IMR-90 (cell line): Measurements from ENCODE around the gene CYS1. TPM values are rescaled to one million over a fixed set of nuclear protein-coding genes. Genes with fewer than 3 reads are reported as not detected.

Source experiments
- ATAC-seq: fragments of 200-7000 bp; cut with Tn5 transposase; 2 replicates; pipeline ENCODE4 v1.9.1; 2020; ENCODE audit warnings: low read depth, mild to moderate bottlenecking, moderate library complexity
- BruUV-seq: library from RNA; stranded (reverse); fragments of 400-500 nt; replicated peaks from 2 replicates; lab custom pipeline; 2021; lab: Mats Ljungman, UMichigan
- CTCF ChIA-PET: fragments of 300-600 bp; formaldehyde crosslinking; extraction: SDS; loops from one replicate; lab custom pipeline; 2021; ENCODE audit warnings: antibody characterized with exemption; lab: Yijun Ruan, JAX
- POLR2A ChIA-PET: fragments of 300-600 bp; sonication (Branson Sonifier 250); formaldehyde crosslinking; loops from one replicate; lab custom pipeline; 2022; ENCODE audit warnings: antibody characterized with exemption; ENCODE audit not compliant: unreplicated experiment; lab: Charles Lee
- DNase-seq: peaks from one replicate; pipeline ENCODE4 v3.0.0; 2013
- H2AFZ ChIP-seq: replicated peaks from 2 replicates; pipeline ENCODE3; 2013; ENCODE audit warnings: low read length, mild to moderate bottlenecking; ENCODE audit not compliant: poor library complexity
- H2AK5ac ChIP-seq: 2 replicates; pipeline ENCODE4 v1.6.1; 2013; ENCODE audit warnings: low read depth, low read length, inconsistent platforms
- H2AK9ac ChIP-seq: replicated peaks from 2 replicates; pipeline ENCODE3; 2013; ENCODE audit warnings: mild to moderate bottlenecking, low read depth, low read length, moderate library complexity; ENCODE audit not compliant: poor library complexity
- H2BK120ac ChIP-seq: 2 replicates; pipeline ENCODE4 v1.6.1; 2013; ENCODE audit warnings: low read depth, low read length, inconsistent platforms
- H2BK15ac ChIP-seq: 3 replicates; pipeline ENCODE4 v1.6.1; 2013; ENCODE audit warnings: low read depth, low read length, inconsistent platforms
- H2BK20ac ChIP-seq: 2 replicates; pipeline ENCODE4 v1.6.1; 2013; ENCODE audit warnings: low read depth, mild to moderate bottlenecking, inconsistent platforms, low read length, moderate library complexity
- H2BK5ac ChIP-seq: 2 replicates; pipeline ENCODE4 v1.6.1; 2013; ENCODE audit warnings: mild to moderate bottlenecking, low read depth, low read length, inconsistent platforms; ENCODE audit not compliant: poor library complexity, severe bottlenecking
- H3K14ac ChIP-seq: replicated peaks from 2 replicates; pipeline ENCODE4 v1.6.1; 2013; ENCODE audit warnings: low read depth, low read length, inconsistent platforms
- H3K18ac ChIP-seq: 2 replicates; pipeline ENCODE4 v1.6.1; 2013; ENCODE audit warnings: low read depth, low read length, control low read depth
- H3K23ac ChIP-seq: 2 replicates; pipeline ENCODE4 v1.6.1; 2013; ENCODE audit warnings: low read depth, low read length, inconsistent platforms
- H3K27ac ChIP-seq: 2 replicates; pipeline ENCODE4 v1.5.1; 2013; ENCODE audit warnings: mild to moderate bottlenecking, control low read depth, low read length; ENCODE audit not compliant: insufficient read depth
- H3K27me3 ChIP-seq: 2 replicates; pipeline ENCODE4 v1.6.1; 2013; ENCODE audit warnings: low read length; ENCODE audit not compliant: control insufficient read depth, insufficient read depth
- H3K36me3 ChIP-seq: 2 replicates; pipeline ENCODE4 v1.6.1; 2013; ENCODE audit warnings: low read length, mixed read lengths; ENCODE audit not compliant: control insufficient read depth, insufficient read depth
- H3K4ac ChIP-seq: 2 replicates; pipeline ENCODE4 v1.6.1; 2013; ENCODE audit warnings: low read depth, low read length, inconsistent platforms
- H3K4me1 ChIP-seq: 2 replicates; pipeline ENCODE4 v1.6.1; 2013; ENCODE audit warnings: low read length, mixed read lengths; ENCODE audit not compliant: control insufficient read depth, insufficient read depth
- H3K4me2 ChIP-seq: 2 replicates; pipeline ENCODE4 v1.6.1; 2013; ENCODE audit warnings: low read depth, mild to moderate bottlenecking, control low read depth, low read length, moderate library complexity
- H3K4me3 ChIP-seq: 2 replicates; pipeline ENCODE4 v1.5.1; 2013; ENCODE audit warnings: low read depth, mild to moderate bottlenecking, control low read depth, low read length, moderate library complexity; ENCODE audit not compliant: insufficient read depth
- H3K56ac ChIP-seq: 2 replicates; pipeline ENCODE4 v1.6.1; 2013; ENCODE audit warnings: low read length, inconsistent platforms; ENCODE audit not compliant: insufficient read depth; ENCODE audit errors: extremely low read depth
- H3K79me1 ChIP-seq, 2 experiments: 2 replicates each; pipeline ENCODE4 v1.6.1; 2013; ENCODE audit warnings: low read length in 2 of 2, inconsistent platforms in 1 of 2, low read depth in 1 of 2
- H3K9ac ChIP-seq: 2 replicates; pipeline ENCODE4 v1.6.1; 2013; ENCODE audit warnings: low read depth, low read length, control low read depth
- H3K9me1 ChIP-seq: 2 replicates; pipeline ENCODE4 v1.6.1; 2013; ENCODE audit warnings: low read length, inconsistent platforms; ENCODE audit not compliant: insufficient read depth
- H3K9me3 ChIP-seq: 2 replicates; pipeline ENCODE4 v1.6.1; 2013; ENCODE audit warnings: low read length; ENCODE audit not compliant: control insufficient read depth, insufficient read depth
- H4K20me1 ChIP-seq: 2 replicates; pipeline ENCODE4 v1.6.1; 2013; ENCODE audit warnings: low read length, inconsistent platforms; ENCODE audit not compliant: insufficient read depth
- H4K5ac ChIP-seq: 2 replicates; pipeline ENCODE4 v1.6.1; 2013; ENCODE audit warnings: mild to moderate bottlenecking, low read depth, low read length, control low read depth
- H4K8ac ChIP-seq, 2 experiments: 2 replicates each; pipeline ENCODE4 v1.6.1; 2013; ENCODE audit warnings: low read depth in 2 of 2, low read length in 2 of 2, control low read depth in 1 of 2, inconsistent platforms in 1 of 2
- H4K91ac ChIP-seq: 2 replicates; pipeline ENCODE4 v1.6.1; 2013; ENCODE audit warnings: low read depth, low read length, inconsistent platforms; ENCODE audit not compliant: insufficient read depth
- CEBPB ChIP-seq: IDR thresholded peaks from 2 replicates; pipeline ENCODE4 v1.6.1; 2012; ENCODE audit warnings: low read depth, low read length, improper control_type of control experiment
- ELK1 ChIP-seq: fragments of 150-350 bp; IDR thresholded peaks from 2 replicates; pipeline ENCODE4 v1.6.1; 2016; ENCODE audit warnings: low read depth, mild to moderate bottlenecking, low read length, moderate library complexity, borderline replicate concordance
- WGBS, 2 experiments: methylation state at CpG; one replicate each; pipeline versions ENCODE4 v1.1.5 to v1.1.7; 2013; ENCODE audit warnings: missing lambda C conversion rate in 2 of 2; ENCODE audit not compliant: insufficient read length in 1 of 2; ENCODE audit errors: extremely low coverage in 2 of 2; 5-methylcytosine and 5-hydroxymethylcytosine counted together
- dilution Hi-C: fragments of 300-500 bp; cut with HindIII; formaldehyde crosslinking; loops from one replicate; pipeline ENCODE4 v1.14.3; 2018; ENCODE audit warnings: low sequenced_read_pairs; ENCODE audit not compliant: unreplicated experiment
- in situ Hi-C: fragments of 300-500 bp; cut with MboI; formaldehyde crosslinking; loops from 3 replicates; pipeline ENCODE4 v1.14.3; 2019; ENCODE audit warnings: low sequenced_read_pairs, inconsistent platforms, mixed read lengths
- intact Hi-C: fragments of 100-400 bp; cut with micrococcal nuclease; formaldehyde crosslinking; loops from 2 replicates; pipeline ENCODE4 v1.10.0; 2022
- polyA plus RNA-seq, 3 experiments: library from polyadenylated mRNA; depleted of rRNA; stranded (reverse); fragments of >200 nt; gene quantifications; 2 replicates each; pipeline ENCODE4 v1.2.3, GENCODE V29; 2012; ENCODE audit warnings: low replicate concordance in 1 of 3
- total RNA-seq: library from RNA; depleted of rRNA; stranded (reverse); fragments of >200 nt; gene quantifications from 2 replicates; pipeline ENCODE4 v1.2.3, GENCODE V29; 2012

CYS1 gene
- total and polyA plus RNA-seq, 2 of the 4 experiments (the other 2 are of a cell fraction): under 0.01 to 0.12 TPM

DNA sequence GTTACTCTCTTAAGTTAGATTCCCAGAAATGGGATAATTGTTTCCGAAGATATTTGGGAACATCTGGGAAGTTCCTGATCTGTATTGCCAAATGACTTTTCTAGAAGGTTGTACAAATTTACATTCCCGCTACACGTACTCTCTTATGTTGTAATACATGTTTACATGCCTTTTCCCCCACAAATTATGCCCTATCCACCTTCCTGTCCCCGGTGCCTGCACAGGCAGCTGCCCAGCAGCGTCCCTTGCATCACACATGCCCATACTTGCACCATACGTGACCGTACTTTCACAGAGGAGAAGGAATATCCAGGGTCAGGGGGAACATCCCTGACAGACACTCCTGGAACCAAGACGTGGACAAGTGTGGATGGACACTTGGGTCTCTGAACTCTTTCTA lies 61.0 kb downstream of the CYS1 start:
- peak overlapping the region; percentile 33; the same call in 1 of the 2 replicates for H3K18ac ChIP-seq
- no peak overlapping the region for H3K23ac ChIP-seq
- ChIA-PET CTCF (no interaction called here), POLR2A (no interaction called here)
- no peak overlapping the region for H2AK5ac ChIP-seq
- dilution Hi-C loops (no loop called here), in situ Hi-C loops (no loop called here), intact Hi-C loops (no loop called here)
- no TSS peak for BruUV-seq
- DNase-seq (peak; percentile 37), ATAC-seq (no peak; the same call in 1 of the 2 replicates)
- H3K36me3 ChIP-seq: no peaks in the 10 kb centered on the region
- TF ChIP-seq CEBPB (peak; percentile 71), ELK1 (no peak)
- WGBS, 2 experiments: 92% methylated on average over 2 of the region's 8 CpGs; no CpG with 5 or more reads in 1 of the 2 experiments
- no peak overlapping the region for H4K91ac ChIP-seq
- H3K27me3 ChIP-seq: peaks cover 8% of the 10 kb centered on the region; the same call in 1 of the 2 replicates
- no peak overlapping the region for H2BK120ac ChIP-seq
- no peaks in the 10 kb centered on the region for H4K20me1 ChIP-seq
- no peak overlapping the region for H3K14ac ChIP-seq
- no peak overlapping the region for H2BK5ac ChIP-seq
- no peak overlapping the region for H4K8ac ChIP-seq
- no peak overlapping the region; the same call in 1 of the 2 replicates for H3K4ac ChIP-seq
- H2AFZ ChIP-seq: peak overlapping the region; percentile 49
- H3K56ac ChIP-seq: no peak overlapping the region
- H3K27ac ChIP-seq: no peak overlapping the region
- H2BK20ac ChIP-seq: no peak overlapping the region
- H3K4me3 ChIP-seq: no peak overlapping the region
- no peak overlapping the region for H2BK15ac ChIP-seq
- H3K9me1 ChIP-seq: 0 out of 2 replicates have a peak, but pooled peaks cover 6% of the 10 kb centered on the region
- H3K4me2 ChIP-seq: no peak overlapping the region
- no peaks in the 10 kb centered on the region for H3K79me1 ChIP-seq
- peak overlapping the region; percentile 90 for H2AK9ac ChIP-seq
- H3K9me3 ChIP-seq: peaks cover 5% of the 10 kb centered on the region
- H3K4me1 ChIP-seq: peaks cover 2% of the 10 kb centered on the region; the same call in 1 of the 2 replicates
- no peak overlapping the region for H4K5ac ChIP-seq
- no peak overlapping the region for H3K9ac ChIP-seq
